Testis (tissue), 3 donors: ENCODE results near the gene OR2W1. TPM values are rescaled to one million over a fixed set of nuclear protein-coding genes. Genes with fewer than 3 reads are reported as not detected.
A peak's percentile ranks its signal among the peaks of the same experiment; 100 is the strongest.

Experiments used
- DNase-seq: peaks from one replicate; pipeline ENCODE4 v3.0.0-alpha.2; 2019
- H3K27ac ChIP-seq, 2 donors: fragments of 200-600 bp; sonication (generic); one replicate each; pipeline ENCODE4 v1.5.1; 2019
- H3K27me3 ChIP-seq: fragments of 200-600 bp; sonication (generic); one replicate; pipeline ENCODE4 v1.5.1; 2019
- H3K36me3 ChIP-seq: fragments of 200-600 bp; sonication (generic); one replicate; pipeline ENCODE4 v1.5.1; 2017; ENCODE audit warnings: low read depth; ENCODE audit errors: missing control alignments
- H3K4me1 ChIP-seq: fragments of 200-600 bp; sonication (generic); one replicate; pipeline ENCODE4 v1.5.1; 2019
- H3K4me3 ChIP-seq, 2 donors: fragments of 200-600 bp; sonication (generic); one replicate each; pipeline ENCODE4 v1.5.1; 2017 to 2019
- H3K9me3 ChIP-seq: fragments of 200-600 bp; sonication (generic); one replicate; pipeline ENCODE4 v1.5.1; 2017
- CTCF ChIP-seq, 3 experiments: fragments of 450-650 bp in 2 of 3; fragments of 200-600 bp in 1 of 3; sonication (generic) in 1 of 3; IDR thresholded peaks; one replicate each; pipeline ENCODE4 v1.5.1; 2016 to 2019; ENCODE audit warnings: antibody characterized with exemption in 3 of 3, mild to moderate bottlenecking in 2 of 3, moderate library complexity in 1 of 3
- POLR2A ChIP-seq: fragments of 450-650 bp; IDR thresholded peaks from one replicate; pipeline ENCODE4 v1.6.1; 2017; ENCODE audit warnings: antibody characterized with exemption, mild to moderate bottlenecking, moderate library complexity
- WGBS, 2 donors: methylation state at CpG; one replicate each; pipeline ENCODE4 v1.1.5; 2018; 5-methylcytosine and 5-hydroxymethylcytosine counted together
- intact Hi-C: fragments of 100-400 bp; cut with DNase I; formaldehyde crosslinking; loops from one replicate; pipeline ENCODE4 v1.15.1; 2023; ENCODE audit warnings: low total_unique reads
- polyA plus RNA-seq: library from polyadenylated mRNA; stranded (reverse); fragments of 350-450 nt; fragmentation: Illumina TruSeq; extraction: RNeasy Lipid Tissue Mini Kit (QIAGEN cat#74804); gene quantifications from one replicate; pipeline ENCODE4 v1.2.3, GENCODE V29; 2014; ENCODE audit warnings: low read depth, low replicate concordance; ENCODE audit not compliant: insufficient read depth
- total RNA-seq, 2 donors: library from RNA; depleted of rRNA; stranded (reverse); fragments of >200 nt; gene quantifications; one replicate each; pipeline ENCODE4 v1.2.3, GENCODE V29; 2016

OR2W1 gene
- total and polyA plus RNA-seq, 3 donors from 2014 or later = not detected

DNA sequence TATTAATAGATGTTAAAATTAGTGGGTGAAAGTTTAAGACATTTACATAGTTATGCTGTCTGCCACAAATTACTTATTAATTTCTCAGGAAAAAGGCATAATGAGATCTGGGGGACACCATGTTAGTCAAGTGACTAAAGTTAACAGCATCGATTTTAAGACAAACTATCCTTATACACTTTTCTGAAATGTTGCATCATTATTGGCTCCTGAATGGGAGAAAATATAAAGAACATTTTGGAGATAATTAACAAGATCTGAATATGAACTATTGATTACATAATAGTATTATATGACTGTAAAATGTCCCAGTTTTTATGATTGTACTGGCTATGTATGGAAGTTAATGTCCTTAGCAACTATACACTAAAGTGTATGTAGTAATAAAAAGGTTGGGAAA, 34.2 kb upstream of the OR2W1 start:
- 75 to 80% methylated on average over 1 of the region's 1 CpG for WGBS, 2 donors
- no peak for DNase-seq
- Histone ChIP-seq H3K4me3 (no peak overlapping the region), H3K36me3 (no peaks in the 10 kb centered on the region), H3K27me3 (no peaks in the 10 kb centered on the region), H3K27ac (no peak overlapping the region), H3K9me3 (no peaks in the 10 kb centered on the region), H3K4me1 (no peaks in the 10 kb centered on the region)
- intact Hi-C loops = no loop called here
- TF ChIP-seq CTCF (IDR thresholded peaks at IDR 0.05) (no peak), POLR2A (no peak)

DNA sequence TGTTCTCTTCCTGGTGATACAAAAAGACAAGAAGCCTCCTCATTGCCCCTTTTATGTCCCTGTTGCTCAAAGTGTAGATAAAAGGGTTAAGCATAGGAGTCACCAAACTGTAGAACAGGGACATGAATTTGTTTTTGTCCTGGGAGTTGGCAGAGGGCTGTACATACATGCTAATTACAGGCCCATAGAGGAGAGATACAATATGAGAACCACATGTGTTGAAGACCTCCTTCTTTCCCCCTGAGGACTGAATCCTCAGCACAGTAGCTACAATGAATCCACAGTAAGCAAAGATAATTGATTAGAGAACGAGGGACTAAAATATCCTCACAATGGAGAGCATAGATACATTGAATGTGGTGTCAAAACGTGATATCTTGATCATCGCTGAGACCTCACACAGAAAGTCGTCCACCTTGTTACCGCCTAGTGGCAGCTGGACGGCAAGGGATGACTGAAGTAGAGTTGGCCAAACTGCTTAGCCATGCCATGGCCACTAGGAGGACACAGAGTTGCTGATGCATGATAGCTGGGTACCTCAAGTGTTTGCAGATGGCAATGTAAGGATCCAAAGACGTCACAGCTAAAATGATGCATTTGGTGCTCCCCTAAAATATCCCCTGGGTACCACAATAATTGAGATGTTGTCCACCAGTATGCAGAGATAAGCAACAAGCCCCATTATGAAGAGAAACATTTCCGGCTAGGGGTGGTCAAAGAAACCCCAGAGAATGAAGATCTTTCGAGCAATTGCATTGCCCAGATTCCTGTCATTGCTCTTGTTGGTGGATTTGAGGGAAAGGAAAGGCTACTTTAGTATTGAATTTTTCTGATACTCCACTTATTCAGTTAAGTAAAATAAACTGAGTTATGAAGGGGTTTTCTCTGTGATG, 27.1 kb upstream of the OR2W1 start:
- no peaks in the 10 kb centered on the region for H3K9me3 ChIP-seq
- TF ChIP-seq POLR2A (no peak), CTCF (IDR thresholded peaks at IDR 0.05) (peak in 2 of 3 experiments; percentile 34 to 63)
- no peaks in the 10 kb centered on the region for H3K4me1 ChIP-seq
- DNase-seq = peak; percentile 43
- 51 to 57% methylated on average over 9 of the region's 9 CpGs for WGBS, 2 donors
- no peaks in the 10 kb centered on the region for H3K36me3 ChIP-seq
- no peak overlapping the region for H3K27ac ChIP-seq
- H3K27me3 ChIP-seq = no peaks in the 10 kb centered on the region
- H3K4me3 ChIP-seq = no peak overlapping the region
- intact Hi-C loops = no loop called here

- H3K4me3 ChIP-seq = no peak overlapping the region
- H3K36me3 ChIP-seq = no peaks in the 10 kb centered on the region
- no peak for DNase-seq
- intact Hi-C loops = no loop called here
- H3K9me3 ChIP-seq = no peaks in the 10 kb centered on the region
- TF ChIP-seq CTCF (IDR thresholded peaks at IDR 0.05) (no peak), POLR2A (no peak)
- WGBS, 2 donors = 71 to 72% methylated on average over 3 of the region's 3 CpGs
- no peaks in the 10 kb centered on the region for H3K4me1 ChIP-seq
- no peak overlapping the region for H3K27ac ChIP-seq
- no peaks in the 10 kb centered on the region for H3K27me3 ChIP-seq
Measured at GRCh38 chr6:29051680-29052079, 6.7 kb upstream of the OR2W1 start.

GRCh38 chr6:29035951-29036350, 9.0 kb downstream of the OR2W1 start:
- intact Hi-C loops = no loop called here
- WGBS, 2 donors = 61 to 83% methylated on average over 23 to 24 of the region's 24 CpGs
- H3K4me3 ChIP-seq = peak overlapping the region; percentile 39 to 46
- no peaks in the 10 kb centered on the region for H3K4me1 ChIP-seq
- H3K27me3 ChIP-seq = no peaks in the 10 kb centered on the region
- H3K36me3 ChIP-seq = no peaks in the 10 kb centered on the region
- H3K9me3 ChIP-seq = no peaks in the 10 kb centered on the region
- TF ChIP-seq POLR2A (no peak), CTCF (IDR thresholded peaks at IDR 0.05) (no peak)
- H3K27ac ChIP-seq = peak overlapping the region in 1 of 2 donors; percentile 58
- DNase-seq = peak; percentile 62

GRCh38 chr6:29028821-29029220, 16.2 kb downstream of the OR2W1 start:
- no peak overlapping the region for H3K27ac ChIP-seq
- intact Hi-C loops = no loop called here
- no peaks in the 10 kb centered on the region for H3K36me3 ChIP-seq
- 85 to 92% methylated on average over 13 of the region's 13 CpGs for WGBS, 2 donors
- no peaks in the 10 kb centered on the region for H3K9me3 ChIP-seq
- no peak for DNase-seq
- H3K4me3 ChIP-seq = no peak overlapping the region
- TF ChIP-seq POLR2A (no peak), CTCF (IDR thresholded peaks at IDR 0.05) (no peak)
- H3K27me3 ChIP-seq = no peaks in the 10 kb centered on the region
- H3K4me1 ChIP-seq = no peaks in the 10 kb centered on the region
